Esophagus mucosa (tissue), 1 donor: Measurements from ENCODE around the gene BACH1. TPM values are rescaled to one million over a fixed set of nuclear protein-coding genes. Genes with fewer than 3 reads are reported as not detected.

ENCODE experiments used
- ATAC-seq: fragments of 200-7000 bp; cut with Tn5 transposase; one replicate; pipeline ENCODE4 v1.9.1; 2020
- total RNA-seq: library from RNA; stranded (reverse); gene quantifications from one replicate; pipeline ENCODE4 v1.2.4, GENCODE V29; 2023
- donor health status: DM: yes; HTN: yes; CAD: no.

The BACH1 gene
- total RNA-seq, 1 donor from 2014 or later = 61.5 TPM

- peak; percentile 44 for ATAC-seq
Observed at GRCh38 chr21:29293495-29293894, 5.2 kb upstream of the BACH1 start.

- no peak for ATAC-seq
Observed at GRCh38 chr21:29295066-29295650, 3.6 kb upstream of the BACH1 start.

DNA sequence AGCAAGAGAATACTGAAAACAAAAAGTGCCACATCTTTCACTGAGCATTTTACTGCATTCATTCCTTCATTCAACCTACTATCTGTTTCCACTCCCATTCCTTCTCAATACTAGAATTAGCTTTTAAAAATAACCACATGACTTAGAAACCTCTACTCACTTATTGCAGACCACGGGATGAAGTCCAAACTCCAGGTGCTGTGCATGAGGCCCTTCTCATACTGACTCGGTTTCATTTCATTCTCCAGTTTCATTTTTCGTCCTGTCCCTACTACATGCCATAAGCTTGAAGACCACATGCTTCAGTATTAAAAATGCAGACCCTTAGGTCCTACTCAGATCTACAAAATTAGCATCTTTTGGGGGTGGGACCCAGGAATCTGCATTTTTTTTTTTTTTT lies 2.3 kb upstream of the BACH1 start:
- no peak for ATAC-seq

GRCh38 chr21:29297483-29298347 lies 1.0 kb upstream of the BACH1 start:
- ATAC-seq = no peak

DNA sequence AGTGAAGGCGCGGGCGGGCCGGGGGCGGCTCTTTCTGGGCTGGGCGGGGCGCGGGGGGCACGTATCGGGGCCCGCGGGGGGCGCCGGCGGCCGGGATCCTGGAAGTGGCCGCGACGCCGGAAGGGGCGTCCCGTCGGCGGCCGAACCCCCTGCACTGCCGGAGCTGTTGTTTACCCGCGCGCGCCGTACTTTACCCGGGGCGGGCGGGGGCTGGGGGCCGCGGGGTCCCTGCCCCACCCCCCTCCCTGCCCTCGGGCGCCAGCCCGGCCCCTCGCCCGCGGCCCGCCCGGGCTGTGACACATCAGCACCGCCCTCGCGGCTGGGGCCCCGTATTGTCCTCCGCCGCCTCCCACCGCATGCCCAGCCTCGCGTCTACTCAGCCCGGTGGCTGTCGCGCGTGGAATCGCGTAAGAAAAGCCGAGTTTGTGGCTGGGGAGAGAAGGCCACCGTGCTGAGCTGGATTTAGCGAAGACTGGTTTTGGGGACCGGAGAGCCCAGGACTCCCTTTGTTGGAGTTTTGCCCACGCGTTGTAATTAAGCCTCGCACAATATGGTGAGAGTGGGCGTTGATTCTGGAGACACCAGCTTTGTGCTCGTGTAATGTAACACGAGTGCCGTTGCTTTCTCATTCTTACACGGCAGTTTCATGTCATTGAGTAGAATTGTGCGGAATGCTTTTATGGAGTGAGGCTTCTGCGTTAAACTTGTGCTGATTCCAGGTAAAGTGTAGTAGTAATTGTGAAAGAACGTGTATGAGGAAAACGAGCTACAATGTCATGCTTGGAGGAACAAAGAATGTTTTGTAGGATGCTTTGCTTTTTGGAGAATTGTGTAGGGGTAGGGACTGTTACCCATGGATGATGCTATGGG lies 559 bp downstream of the BACH1 start:
- ATAC-seq = peak; percentile 68

DNA sequence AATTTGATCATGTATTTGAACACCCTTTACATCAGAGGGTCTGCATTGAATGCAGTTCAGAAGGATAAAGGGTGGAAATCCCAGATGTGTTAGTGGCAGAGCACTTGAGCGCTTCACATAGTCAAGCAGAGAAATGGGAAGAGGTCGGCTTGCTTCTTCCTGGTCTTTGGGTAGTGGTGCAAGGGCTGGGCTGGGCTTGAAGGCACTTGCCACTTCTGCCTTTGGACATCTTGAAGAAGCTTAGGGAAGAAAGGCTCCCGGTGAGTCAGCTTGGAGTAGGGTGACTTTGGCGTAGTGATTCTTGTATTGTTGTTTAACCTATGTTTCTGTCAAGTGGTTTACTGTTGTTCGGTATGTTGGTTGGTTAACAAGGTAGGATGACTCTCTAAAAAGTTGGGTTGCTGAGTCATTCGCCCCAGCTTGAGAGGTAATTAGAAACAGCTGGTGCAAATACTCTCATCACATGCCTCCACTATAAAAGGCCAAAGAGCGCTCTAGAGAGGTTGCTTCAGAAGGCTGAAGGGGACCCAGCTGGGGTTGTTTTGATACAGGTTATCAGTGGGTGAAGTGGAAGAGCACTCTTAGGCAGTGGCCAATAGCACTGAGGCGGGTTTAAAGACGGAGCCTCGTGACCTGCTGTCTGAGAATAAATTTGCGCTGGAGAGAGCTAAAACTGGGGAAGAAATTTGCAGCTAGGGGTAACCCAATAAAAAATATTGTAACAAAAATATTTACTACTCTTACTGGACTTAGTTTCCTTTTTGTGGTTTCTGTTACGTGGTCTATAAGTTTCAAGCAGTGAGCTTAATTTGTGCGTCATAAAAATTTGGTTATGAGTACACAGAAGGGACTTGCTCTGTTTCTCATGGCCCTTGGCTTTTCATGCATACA lies 1.4 kb downstream of the BACH1 start:
- peak; percentile 81 for ATAC-seq

DNA sequence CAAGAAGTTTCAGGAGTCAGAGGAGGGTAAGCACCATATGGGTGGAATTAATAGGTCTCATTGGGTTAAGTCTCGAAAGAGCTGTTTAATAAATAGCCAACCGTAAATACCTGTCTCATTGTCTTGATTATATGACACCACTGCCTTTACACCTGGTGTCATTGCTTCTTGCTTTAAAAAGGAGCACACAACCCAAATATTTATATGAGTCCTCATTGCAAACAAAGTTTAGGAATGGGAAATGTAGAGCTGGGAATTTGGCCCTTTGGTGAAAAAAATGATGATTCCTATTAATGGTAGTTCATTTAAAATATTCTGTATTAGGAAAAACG lies 2.1 kb downstream of the BACH1 start:
- ATAC-seq = no peak

DNA sequence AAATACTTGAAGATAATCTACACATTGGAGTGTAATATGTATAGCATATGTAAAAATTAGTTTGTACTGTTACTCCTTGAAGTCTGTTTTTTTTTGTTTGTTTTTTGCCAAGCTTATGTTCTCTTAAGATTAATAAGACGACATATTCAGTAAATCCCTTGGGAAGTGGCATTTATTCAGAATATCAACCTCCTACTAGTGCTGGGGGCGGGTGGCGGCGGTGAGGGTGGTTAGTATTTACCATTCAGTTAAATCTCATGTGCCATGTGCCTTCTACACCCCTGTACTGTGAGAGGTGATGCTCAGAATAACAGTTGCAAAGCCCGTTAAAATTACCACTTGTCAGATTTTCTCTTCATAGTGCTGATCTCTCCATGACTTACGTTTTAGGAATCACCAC lies 3.0 kb downstream of the BACH1 start:
- no peak for ATAC-seq

DNA sequence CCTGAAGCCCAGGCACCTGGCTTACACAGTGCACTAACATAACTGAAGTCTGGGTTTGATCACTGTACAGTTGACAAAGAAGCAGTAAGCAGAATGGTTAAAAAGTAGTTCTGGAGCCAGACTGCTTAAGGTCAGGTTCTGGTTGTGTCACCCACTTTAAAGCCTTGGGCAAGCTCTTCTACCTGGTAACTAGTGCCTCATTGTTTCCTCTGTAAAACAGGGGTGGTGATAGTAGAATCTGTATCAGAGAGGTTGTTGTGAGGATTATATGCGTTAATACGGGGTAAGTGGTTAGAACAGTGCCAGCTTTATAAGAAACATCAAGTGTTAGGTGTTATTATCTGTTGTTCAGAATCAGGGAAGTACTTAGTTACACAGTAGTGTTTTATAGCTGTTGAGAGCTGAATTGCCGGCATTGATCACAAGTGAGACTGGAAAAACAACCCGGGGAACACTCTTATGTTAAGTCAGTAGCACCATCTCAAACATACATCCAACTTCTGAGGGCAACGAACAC lies 3.7 kb downstream of the BACH1 start:
- ATAC-seq = no peak

DNA sequence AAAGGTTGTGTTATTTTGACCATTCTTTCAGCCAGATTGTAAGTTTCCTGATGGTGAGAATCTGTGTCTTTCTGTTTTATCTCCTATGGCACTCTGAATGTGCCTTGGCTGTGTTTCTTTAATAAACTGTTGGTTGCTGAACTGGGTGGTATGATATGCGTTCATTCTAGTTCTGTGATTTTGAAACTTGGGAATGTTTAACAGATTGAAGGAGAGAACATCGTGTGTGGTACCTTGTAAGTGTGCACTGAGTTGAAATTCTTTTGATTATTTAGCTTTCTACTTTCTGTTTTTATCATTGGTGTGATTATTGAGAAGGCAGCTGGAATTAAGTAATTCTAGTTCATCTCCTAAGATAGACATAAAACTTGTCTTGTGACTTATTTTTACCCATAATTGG lies 4.6 kb downstream of the BACH1 start:
- ATAC-seq = no peak

DNA sequence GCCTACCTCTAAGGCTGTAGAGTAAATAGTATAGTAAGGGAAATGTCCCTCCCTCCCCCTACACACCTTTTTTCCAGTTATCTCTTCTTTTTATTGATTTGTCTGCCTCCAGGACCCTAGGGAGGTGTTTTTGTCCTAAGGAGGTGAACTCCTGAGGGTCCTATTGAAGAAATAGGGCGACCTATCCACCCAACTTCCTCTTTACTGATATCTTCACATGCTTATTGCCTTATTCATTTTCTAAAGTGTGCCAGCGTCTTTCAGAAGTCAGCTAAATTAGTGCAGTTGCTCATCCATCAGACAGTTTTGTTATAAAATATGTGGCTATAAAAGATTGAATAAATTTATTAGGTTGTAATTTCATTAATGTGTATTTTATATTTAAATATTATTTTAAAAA lies 5.9 kb downstream of the BACH1 start:
- ATAC-seq = no peak

DNA sequence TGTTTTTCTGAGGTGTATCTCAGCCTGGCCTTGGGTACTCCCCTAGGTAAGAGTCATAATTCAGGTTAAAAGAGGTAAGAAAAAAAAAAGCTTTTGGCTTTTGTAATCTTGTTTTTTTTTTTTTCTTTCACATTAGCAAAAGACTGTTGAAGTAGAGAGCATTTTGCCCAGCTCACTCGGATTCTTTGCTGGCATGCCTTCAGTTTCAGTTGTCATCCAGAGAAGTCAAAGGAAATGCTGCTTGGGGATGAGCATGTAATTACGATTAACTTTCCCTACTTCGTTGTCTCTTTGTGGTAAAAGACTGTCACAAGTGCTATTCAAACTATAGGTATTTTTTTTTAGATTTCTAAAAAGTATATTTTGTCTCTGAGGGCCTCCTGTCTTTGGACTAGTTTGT lies 6.3 kb downstream of the BACH1 start:
- no peak for ATAC-seq

DNA sequence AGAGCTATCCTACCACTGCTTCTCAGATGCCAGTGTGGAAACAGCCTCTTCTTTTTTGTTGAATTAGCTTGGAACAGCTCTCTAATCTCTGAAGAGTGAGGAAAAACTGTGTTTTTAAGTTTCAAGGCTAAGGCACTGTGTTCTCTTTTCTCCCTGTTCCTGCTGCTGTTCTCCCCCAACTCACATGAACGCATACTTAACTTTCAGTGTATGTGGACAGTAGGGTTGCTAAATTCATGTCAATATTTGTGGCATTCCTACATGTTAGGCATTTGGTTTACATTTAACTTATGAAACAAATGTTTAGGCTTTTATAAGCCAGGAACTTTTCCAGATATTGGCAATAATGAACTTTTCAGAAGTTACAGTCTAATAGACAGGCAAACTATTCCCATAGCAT lies 6.8 kb downstream of the BACH1 start:
- ATAC-seq = no peak

DNA sequence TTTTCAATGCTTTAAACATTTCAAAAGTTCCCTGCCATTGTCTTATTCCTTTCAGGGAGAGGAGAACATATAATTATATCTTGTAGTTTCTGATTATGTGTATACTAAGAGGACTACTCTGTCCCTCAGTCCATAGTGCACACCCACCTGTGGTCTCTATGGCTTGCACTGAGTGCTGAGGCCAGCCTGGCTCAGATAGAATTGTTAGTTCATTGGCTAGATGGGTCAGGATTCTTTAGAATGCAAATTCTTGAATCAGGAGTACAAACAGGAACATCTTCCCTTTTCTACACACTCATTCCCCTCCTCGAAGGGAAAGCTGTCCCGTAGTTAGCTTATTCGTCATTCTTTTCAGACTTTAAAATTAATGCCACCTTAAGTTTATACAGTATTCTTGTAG lies 8.2 kb downstream of the BACH1 start:
- ATAC-seq = no peak

DNA sequence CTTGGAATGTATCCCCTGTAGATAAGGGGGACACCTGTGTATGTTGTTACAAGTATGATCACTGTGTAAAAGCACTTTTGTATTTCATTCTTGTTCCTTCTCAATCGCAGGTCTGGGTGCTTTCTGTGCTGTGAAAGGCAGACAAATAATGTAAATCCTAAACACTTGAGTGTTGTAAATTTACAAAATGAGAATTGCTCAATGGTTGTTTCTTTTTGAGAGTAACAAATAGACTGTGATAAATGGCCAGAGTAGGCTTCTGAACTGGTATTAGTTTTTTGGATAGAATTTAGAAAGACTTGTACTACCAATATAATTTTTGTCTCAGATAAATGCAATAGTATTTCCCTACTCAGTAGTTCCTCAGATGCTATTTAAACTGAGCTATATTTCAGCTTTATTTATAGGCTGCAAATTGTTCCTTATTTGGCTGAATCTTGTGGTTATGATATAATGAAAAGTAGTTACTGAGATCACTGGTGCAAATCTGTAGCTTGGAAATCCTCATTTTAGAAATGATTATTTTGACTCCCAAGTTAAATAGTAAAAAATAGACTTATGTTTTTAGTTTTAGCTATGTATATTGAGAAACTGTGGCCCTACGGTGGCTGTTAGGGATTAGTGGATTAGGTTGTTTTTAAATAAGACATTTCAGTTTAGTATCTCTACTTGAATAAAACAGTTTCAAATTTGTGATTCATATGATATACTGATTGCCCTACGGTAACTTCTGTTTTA lies 9.2 kb downstream of the BACH1 start:
- ATAC-seq = no peak

DNA sequence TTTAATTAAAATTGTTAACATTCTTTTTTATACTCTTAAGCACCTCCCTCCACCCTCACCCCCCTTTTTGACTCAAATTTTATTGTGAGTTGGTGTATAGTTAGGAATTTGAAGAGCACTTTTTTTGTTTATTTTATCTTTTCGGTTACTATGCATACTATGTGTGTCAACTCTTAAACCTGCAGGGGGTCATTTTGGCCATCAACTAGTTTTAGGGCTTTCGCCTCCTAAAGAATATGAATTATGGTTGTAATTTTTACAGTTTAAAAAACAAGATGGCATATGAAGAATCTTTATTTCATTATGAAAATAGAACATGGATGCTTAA lies 9.7 kb downstream of the BACH1 start:
- ATAC-seq = no peak

GRCh38 chr21:29309703-29310102 lies 11.0 kb downstream of the BACH1 start:
- ATAC-seq = no peak

GRCh38 chr21:29311802-29312201 lies 13.1 kb downstream of the BACH1 start:
- ATAC-seq = no peak

DNA sequence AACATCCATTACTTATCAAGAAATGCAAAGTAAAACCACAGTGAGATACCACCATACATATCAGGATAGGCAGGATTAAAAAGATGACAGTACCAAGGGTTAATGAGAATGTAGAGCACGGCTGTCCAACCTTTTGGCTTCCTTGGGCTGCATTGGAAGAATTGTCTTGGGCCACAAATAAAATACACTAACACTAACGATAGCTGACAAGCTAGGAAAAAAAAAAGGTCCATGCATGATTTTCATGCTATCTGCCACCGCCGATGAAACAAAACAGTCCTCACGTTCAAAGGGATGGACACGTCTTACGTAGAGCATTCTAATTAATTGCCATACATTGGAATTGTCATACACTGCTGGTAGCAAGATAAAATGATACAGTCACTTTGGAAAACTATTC lies 14.3 kb downstream of the BACH1 start:
- no peak for ATAC-seq

DNA sequence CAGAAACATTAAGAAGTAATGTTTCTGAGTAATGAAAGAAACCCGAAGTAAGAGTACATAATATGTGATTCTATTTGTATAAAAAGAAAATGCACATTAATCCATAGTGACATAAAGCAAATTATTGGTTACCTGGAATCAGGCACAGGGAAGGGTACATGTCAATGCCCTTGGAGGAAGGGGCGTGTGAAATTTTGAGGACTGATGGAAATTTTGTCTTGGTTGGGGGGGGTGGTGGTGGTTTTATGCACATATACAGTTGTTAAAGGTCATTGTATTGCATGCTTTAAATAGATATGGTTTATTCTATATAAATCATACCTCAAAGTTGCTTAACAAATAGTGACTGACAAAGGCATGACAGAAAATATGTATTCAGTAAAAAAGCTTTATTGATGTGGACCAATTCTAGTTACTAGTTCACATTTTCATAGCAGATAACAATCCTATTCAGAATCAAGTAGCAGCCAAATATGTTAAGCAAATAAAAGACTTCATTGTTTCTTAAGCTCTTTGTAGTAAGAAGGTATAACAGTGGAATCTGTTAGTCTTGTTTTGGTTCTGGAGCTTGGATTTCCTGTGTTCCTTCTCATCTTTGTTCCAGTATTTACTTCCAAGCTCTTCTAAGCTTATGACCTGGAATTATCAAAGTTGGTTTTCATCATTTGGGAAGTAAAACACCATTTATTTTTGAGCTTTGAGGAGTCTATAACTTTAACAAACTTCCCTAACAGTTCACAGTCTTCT lies 15.1 kb downstream of the BACH1 start:
- ATAC-seq = no peak
